Gastroesophageal sphincter (tissue), 3 donors: ENCODE data around the gene ELMO1.

ENCODE experiments used
- CTCF ChIP-seq, 4 experiments: fragments of 200-600 bp in 2 of 4; fragments of 450-650 bp in 2 of 4; sonication (generic) in 1 of 4; IDR thresholded peaks; one replicate each; pipeline ENCODE4 v1.5.1; 2017 to 2019; ENCODE audit warnings: antibody characterized with exemption in 4 of 4, mild to moderate bottlenecking in 2 of 4, moderate library complexity in 2 of 4
- EP300 ChIP-seq: sonication (generic); formaldehyde crosslinking; IDR thresholded peaks from one replicate; pipeline ENCODE4 v1.6.1; 2017; ENCODE audit warnings: antibody characterized with exemption, mild to moderate bottlenecking
- POLR2A ChIP-seq, 2 donors: fragments of 450-650 bp; IDR thresholded peaks; one replicate each; pipeline ENCODE4 v1.6.1; 2017; ENCODE audit warnings: antibody characterized with exemption in 2 of 2, mild to moderate bottlenecking in 2 of 2, moderate library complexity in 1 of 2
- POLR2AphosphoS5 ChIP-seq: sonication (generic); formaldehyde crosslinking; IDR thresholded peaks from one replicate; pipeline ENCODE4 v1.6.1; 2017; ENCODE audit warnings: antibody characterized with exemption

DNA sequence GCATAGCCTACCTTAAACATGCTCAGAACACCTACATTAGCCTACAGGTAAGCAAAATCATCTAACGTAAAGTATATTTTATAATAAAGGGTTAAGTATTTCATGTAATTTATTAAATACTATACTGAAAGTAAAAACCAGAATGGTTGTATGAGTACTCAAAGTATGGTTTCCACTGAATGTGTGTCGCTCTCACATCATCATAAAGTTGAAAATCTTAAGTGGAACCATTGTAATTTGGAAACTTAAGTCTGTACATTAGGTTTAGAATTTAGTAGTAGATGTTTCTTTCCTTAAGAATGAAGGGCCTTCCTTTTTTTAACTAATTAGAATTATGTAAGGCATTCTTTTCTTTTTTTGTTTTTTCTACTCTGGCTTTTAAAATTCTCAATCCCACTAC lies 484.4 kb downstream of the ELMO1 start:
- no peak for TF ChIP-seq EP300
- no peak for TF ChIP-seq CTCF (IDR thresholded peaks at IDR 0.05)
- TF ChIP-seq POLR2A (IDR thresholded peaks at IDR 0.05): no peak
- TF ChIP-seq POLR2AphosphoS5: no peak
